A549 (cell line): ENCODE measurements around the gene KPNA6. TPM values are rescaled to one million over a fixed set of nuclear protein-coding genes. Genes with fewer than 3 reads are reported as not detected.
"Not testable (repeated sequence)": the region's sequence is repeated elsewhere in the genome, so short reads cannot be mapped to it uniquely, and the experiment has no call there.

ENCODE experiments used
- ATAC-seq, 2 experiments: fragments of 200-7000 bp in 1 of 2; fragments of >200 bp in 1 of 2; cut with Nextera tagmentation in 1 of 2; cut with Tn5 transposase in 1 of 2; 3 replicates each; pipeline versions ENCODE4 v1.8.0 to v1.9.1; 2018 to 2020; ENCODE audit warnings: mild to moderate bottlenecking in 1 of 2, moderate library complexity in 1 of 2
- CTCF ChIA-PET: fragments of 300-600 bp; sonication (Branson Sonifier 250); formaldehyde crosslinking; extraction: SDS; loops from one replicate; lab custom pipeline; 2021; ENCODE audit warnings: antibody characterized with exemption, inconsistent platforms; lab: Yijun Ruan, JAX
- POLR2A ChIA-PET: fragments of 350-600 bp; formaldehyde crosslinking; extraction: SDS; loops from one replicate; lab custom pipeline; 2021; ENCODE audit warnings: antibody characterized with exemption, inconsistent platforms; lab: Yijun Ruan, JAX
- DNase-seq, 2 experiments: peaks; one replicate each; pipeline versions ENCODE4 v3.0.0 to v3.0.0-alpha.2; 2011 to 2016; ENCODE audit warnings: low read depth in 1 of 2, low spot score in 1 of 2
- FAIRE-seq: peaks from 2 replicates; lab custom pipeline; 2011; peaks lifted over from hg19 to GRCh38; lab: Jason Lieb, UNC
- H3K27ac ChIP-seq, 2 experiments: fragments of >200 bp; sonication (Bioruptor Twin); formaldehyde crosslinking; 3 replicates each; pipeline ENCODE4 v1.5.1; 2016 to 2017
- H3K4me1 ChIP-seq: fragments of >200 bp; sonication (Bioruptor Twin); formaldehyde crosslinking; 3 replicates; pipeline ENCODE4 v1.6.1; 2016
- H3K4me2 ChIP-seq: fragments of >200 bp; sonication (Bioruptor Twin); formaldehyde crosslinking; 3 replicates; pipeline ENCODE4 v1.6.1; 2016
- H3K4me3 ChIP-seq: fragments of >200 bp; sonication (Bioruptor Twin); formaldehyde crosslinking; 3 replicates; pipeline ENCODE4 v1.5.1; 2016
- H3K9me3 ChIP-seq: fragments of >200 bp; sonication (Bioruptor Twin); formaldehyde crosslinking; 3 replicates; pipeline ENCODE4 v1.6.1; 2016
- CBX2 ChIP-seq: fragments of 200-600 bp; sonication (generic); IDR thresholded peaks from 2 replicates; pipeline ENCODE4 v1.6.1; 2016; ENCODE audit warnings: low read depth, mild to moderate bottlenecking, borderline replicate concordance
- CHD4 ChIP-seq: fragments of 200-600 bp; sonication (generic); IDR thresholded peaks from 2 replicates; pipeline ENCODE4 v1.6.1; 2016; ENCODE audit warnings: antibody characterized with exemption, mild to moderate bottlenecking, borderline replicate concordance
- E2F6 ChIP-seq: IDR thresholded peaks from 2 replicates; pipeline ENCODE4 v1.6.1; 2012; ENCODE audit warnings: low read depth, borderline replicate concordance
- EHMT2 ChIP-seq: fragments of 200-600 bp; sonication (generic); IDR thresholded peaks from 2 replicates; pipeline ENCODE4 v1.6.1; 2016; ENCODE audit warnings: antibody characterized with exemption, low read depth, mild to moderate bottlenecking, moderate library complexity
- FOSL2 ChIP-seq, 2 experiments: fragments of 450-650 bp in 1 of 2; fragments of >200 bp in 1 of 2; sonication (Bioruptor Twin) in 1 of 2; formaldehyde crosslinking; IDR thresholded peaks; 2 replicates each; pipeline versions ENCODE4 v1.5.0 to v1.6.1; 2016 to 2020; ENCODE audit warnings: mild to moderate bottlenecking in 1 of 2, moderate library complexity in 1 of 2
- HDAC2 ChIP-seq: fragments of 200-600 bp; sonication (generic); IDR thresholded peaks from 2 replicates; pipeline ENCODE4 v1.6.1; 2016
- HEYL ChIP-seq: fragments of 250-450 bp; sonication (Bioruptor Pico); IDR thresholded peaks from 2 replicates; pipeline ENCODE4 v1.8.0; 2021; ENCODE audit warnings: mild to moderate bottlenecking, moderate library complexity
- HOXB5 ChIP-seq: fragments of 250-450 bp; sonication (Bioruptor Pico); IDR thresholded peaks from 2 replicates; pipeline ENCODE4 v1.5.0; 2020; ENCODE audit warnings: mild to moderate bottlenecking, moderate library complexity
- JUNB ChIP-seq: fragments of >200 bp; sonication (Bioruptor Twin); formaldehyde crosslinking; IDR thresholded peaks from 2 replicates; pipeline ENCODE4 v1.6.1; 2016
- KDM1A ChIP-seq: fragments of 200-600 bp; sonication (generic); IDR thresholded peaks from 2 replicates; pipeline ENCODE4 v1.6.1; 2016; ENCODE audit warnings: low read depth, mild to moderate bottlenecking
- MAFK ChIP-seq: fragments of 450-650 bp; IDR thresholded peaks from 2 replicates; pipeline ENCODE4 v1.6.1; 2014; ENCODE audit not compliant: partially characterized antibody
- MAZ ChIP-seq: fragments of 150-350 bp; IDR thresholded peaks from 2 replicates; pipeline ENCODE4 v1.6.1; 2014; ENCODE audit warnings: antibody characterized with exemption, low read depth, low read length, borderline replicate concordance
- NR3C1 ChIP-seq: fragments of >200 bp; sonication (Bioruptor Twin); formaldehyde crosslinking; IDR thresholded peaks from 3 replicates; pipeline ENCODE4 v1.6.1; 2017
- RARB ChIP-seq: fragments of 250-450 bp; sonication (Bioruptor Pico); IDR thresholded peaks from 2 replicates; pipeline ENCODE4 v1.8.0; 2021; ENCODE audit warnings: mild to moderate bottlenecking, moderate library complexity
- RFX5 ChIP-seq: fragments of 450-650 bp; IDR thresholded peaks from 2 replicates; pipeline ENCODE4 v1.7.1; 2014; ENCODE audit warnings: antibody characterized with exemption, mild to moderate bottlenecking, moderate library complexity
- SREBF2 ChIP-seq: fragments of 450-650 bp; IDR thresholded peaks from 2 replicates; pipeline ENCODE4 v1.6.1; 2014; ENCODE audit warnings: mild to moderate bottlenecking, moderate library complexity
- TP53 ChIP-seq: fragments of 250-450 bp; sonication (Bioruptor Pico); IDR thresholded peaks from 2 replicates; pipeline ENCODE4 v1.5.0; 2021; ENCODE audit warnings: mild to moderate bottlenecking, moderate library complexity
- ZFP36 ChIP-seq: fragments of 450-650 bp; IDR thresholded peaks from 2 replicates; pipeline ENCODE4 v1.6.1; 2014; ENCODE audit warnings: borderline replicate concordance; ENCODE audit not compliant: partially characterized antibody
- WGBS: methylation state at CpG from one replicate; pipeline ENCODE4 v1.1.6; 2017; ENCODE audit errors: missing lambda C conversion rate; 5-methylcytosine and 5-hydroxymethylcytosine counted together
- polyA plus RNA-seq, 4 experiments: library from polyadenylated mRNA; depleted of rRNA in 3 of 4; stranded (reverse); fragments of >200 nt; fragmentation: RNase III in 1 of 4; extraction: RNeasy Plus Mini Kit Qiagen cat#74134 plus additional on column Dnase treatment in 1 of 4; gene quantifications; 2 replicates in 3 of 4; 3 replicates in 1 of 4; pipeline ENCODE4 v1.2.3, GENCODE V29; 2011 to 2017
- TF ChIP-seq, protein P1 (sequence below): IDR thresholded peaks from 2 replicates; pipeline ENCODE4 v1.6.1; 2012

The KPNA6 gene
- polyA plus RNA-seq, 2 of the 4 experiments (the other 2 are of a cell fraction) = 15.9 to 24.3 TPM

GRCh38 chr1:32144033-32144432 is 36.2 kb downstream of the KPNA6 start:
- WGBS = 91% methylated on average over 3 of the region's 3 CpGs
- DNase-seq = no peak
- Histone ChIP-seq H3K4me1 (peaks cover 26% of the 10 kb centered on the region), H3K27ac (no peak overlapping the region), H3K4me3 (no peak overlapping the region), H3K9me3 (peaks cover 9% of the 10 kb centered on the region; the same call in 1 of the 3 replicates), H3K4me2 (no peak overlapping the region)
- peak; percentile 29 for TF ChIP-seq MAFK
- TF ChIP-seq KDM1A = no peak
- TF ChIP-seq CBX2 = no peak
- ChIA-PET POLR2A (no interaction called here), CTCF (no interaction called here)
- no peak for ATAC-seq
- no peak for FAIRE-seq

GRCh38 chr1:32147799-32148198 is 39.9 kb downstream of the KPNA6 start:
- H3K9me3 ChIP-seq, H3K4me1 ChIP-seq, ATAC-seq, H3K27ac ChIP-seq, DNase-seq, H3K4me3 ChIP-seq, H3K4me2 ChIP-seq, FAIRE-seq: not testable (repeated sequence)
- ChIA-PET POLR2A (interaction anchor here (0.7 kb wide), 1 partner anchor 68 kb away, joined by 5 read pairs; no protein-coding TSS in a partner anchor), CTCF (interaction anchor here (0.7 kb wide), 1 partner anchor 12 kb away, joined by 3 read pairs; no protein-coding TSS in a partner anchor)
- 97% methylated on average over 5 of the region's 5 CpGs for WGBS

DNA sequence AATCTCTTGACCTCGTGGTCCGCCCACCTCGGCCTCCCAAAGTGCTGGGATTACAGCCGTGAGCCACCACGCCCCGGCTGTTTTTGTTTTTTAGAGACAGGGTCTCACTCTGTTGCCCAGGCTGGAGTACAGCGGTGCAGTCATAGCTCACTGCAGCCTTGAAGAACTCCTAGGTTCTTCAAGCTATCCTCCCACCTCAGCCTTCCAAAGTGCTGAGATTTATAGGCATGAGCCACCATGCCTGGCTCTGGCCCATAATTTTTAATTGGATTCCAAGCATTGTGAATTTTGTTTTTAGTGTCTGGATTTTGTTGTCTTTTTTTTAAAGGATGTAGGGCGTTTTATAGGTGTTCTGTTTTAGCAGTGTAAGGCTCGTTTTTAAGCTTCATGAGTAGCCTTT is 43.0 kb downstream of the KPNA6 start:
- ATAC-seq (no peak), DNase-seq (no peak), FAIRE-seq (no peak)
- CTCF ChIA-PET = interaction anchor here (0.6 to 1.8 kb wide), 4 partner anchors 9 to 59 kb away, joined by 3 to 7 read pairs (median 3); partner anchors contain the start of gene KPNA6
- Histone ChIP-seq H3K27ac (no peak overlapping the region), H3K4me1 (peaks cover 3% of the 10 kb centered on the region; the same call in 1 of the 3 replicates), H3K4me3 (no peak overlapping the region), H3K4me2 (no peak overlapping the region), H3K9me3 (peaks cover 9% of the 10 kb centered on the region; the same call in 1 of the 3 replicates)
- TF ChIP-seq, protein P1, sequence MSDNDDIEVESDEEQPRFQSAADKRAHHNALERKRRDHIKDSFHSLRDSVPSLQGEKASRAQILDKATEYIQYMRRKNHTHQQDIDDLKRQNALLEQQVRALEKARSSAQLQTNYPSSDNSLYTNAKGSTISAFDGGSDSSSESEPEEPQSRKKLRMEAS = no peak
- TF ChIP-seq HEYL (no peak), TP53 (no peak), CBX2 (no peak), RFX5 (no peak), E2F6 (no peak)
- WGBS = 80% methylated on average over 8 of the region's 9 CpGs
- POLR2A ChIA-PET = no interaction called here

DNA sequence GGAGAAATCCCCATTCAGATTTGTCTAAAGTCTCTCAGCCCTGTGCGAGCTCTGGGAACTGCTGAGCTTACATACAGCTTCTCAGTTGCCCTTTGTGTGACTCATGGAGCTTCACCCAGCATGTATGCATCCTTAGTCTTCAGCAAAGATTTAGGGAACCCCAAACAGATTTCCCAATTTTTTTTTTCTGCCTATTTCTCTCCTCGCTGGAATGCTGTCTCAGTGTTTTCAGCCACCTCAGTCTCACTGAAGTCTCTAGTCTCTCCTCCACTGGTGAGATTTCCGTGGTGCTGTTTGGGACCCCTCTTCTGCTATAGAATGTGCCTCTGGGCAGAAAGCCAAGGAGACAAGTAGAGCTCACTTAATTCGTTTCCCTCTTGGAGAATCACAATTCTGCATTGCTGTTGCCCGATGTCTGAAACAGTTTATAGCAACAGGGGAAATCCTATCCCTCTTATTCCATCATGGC is 43.5 kb downstream of the KPNA6 start:
- TF ChIP-seq EHMT2 = no peak
- TF ChIP-seq FOSL2 (IDR thresholded peaks at IDR 0.05) = no peak
- no peak for TF ChIP-seq FOSL2 (CRISPR knock-in tag; IDR thresholded peaks at IDR 0.05)
- TF ChIP-seq NR3C1 = no peak
- TF ChIP-seq HDAC2 = no peak
- TF ChIP-seq RARB (CRISPR knock-in tag) = no peak
- TF ChIP-seq ZFP36 = no peak
- TF ChIP-seq CHD4 = no peak
- TF ChIP-seq MAZ = no peak
- no peak for TF ChIP-seq JUNB
- TF ChIP-seq HOXB5 (CRISPR knock-in tag) = no peak
- TF ChIP-seq SREBF2 = no peak
- ATAC-seq (peak in 1 of 2 experiments; percentile 50; a peak in 1 of 6 replicates), DNase-seq (no peak), FAIRE-seq (no peak)
- POLR2A ChIA-PET = no interaction called here
- Histone ChIP-seq H3K9me3 (peaks cover 9% of the 10 kb centered on the region; the same call in 1 of the 3 replicates), H3K4me1 (peaks cover 3% of the 10 kb centered on the region; the same call in 1 of the 3 replicates), H3K27ac (no peak overlapping the region), H3K4me2 (no peak overlapping the region), H3K4me3 (no peak overlapping the region)
- WGBS = 81% methylated on average over 5 of the region's 5 CpGs
- CTCF ChIA-PET = interaction anchor here (0.6 to 1.8 kb wide), 4 partner anchors 10 to 60 kb away, joined by 3 to 7 read pairs (median 3); partner anchors contain the start of gene KPNA6
